GM18499 (cell line): ENCODE data around the gene CENPF.
"Not testable (repeated sequence)": the region's sequence is repeated elsewhere in the genome, so short reads cannot be mapped to it uniquely, and the experiment has no call there.

Experiments used
- ATAC-seq: cut with Tn5 transposase; IDR thresholded peaks from one replicate; pipeline ENCODE4 v1.9.1; 2021; ENCODE audit warnings: moderate number of reproducible peaks; ENCODE audit not compliant: insufficient read depth, unreplicated experiment

Gene CENPF

DNA sequence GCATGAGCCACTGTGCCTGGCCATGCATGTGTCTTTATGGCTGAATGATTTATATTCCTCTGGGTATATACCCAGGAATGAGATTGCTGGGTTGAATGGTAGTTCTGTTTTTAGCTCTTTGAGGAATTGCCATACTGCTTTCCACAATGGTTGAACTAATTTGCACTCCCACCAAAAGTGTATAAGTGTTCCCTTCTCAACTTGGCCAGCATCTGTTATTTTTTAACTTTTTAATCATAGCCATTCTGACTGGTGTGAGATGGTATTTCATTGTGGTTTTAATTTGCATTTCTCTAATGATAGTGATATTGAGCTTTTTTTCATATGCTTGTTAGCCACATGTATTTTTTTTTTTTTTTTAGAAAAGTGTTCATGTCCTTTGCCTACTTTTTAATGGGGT is 7.1 kb downstream of the CENPF start:
- ATAC-seq = not testable (repeated sequence)

- no peak for ATAC-seq
Measured at GRCh38 chr1:214615109-214615508, 12.1 kb downstream of the CENPF start.

DNA sequence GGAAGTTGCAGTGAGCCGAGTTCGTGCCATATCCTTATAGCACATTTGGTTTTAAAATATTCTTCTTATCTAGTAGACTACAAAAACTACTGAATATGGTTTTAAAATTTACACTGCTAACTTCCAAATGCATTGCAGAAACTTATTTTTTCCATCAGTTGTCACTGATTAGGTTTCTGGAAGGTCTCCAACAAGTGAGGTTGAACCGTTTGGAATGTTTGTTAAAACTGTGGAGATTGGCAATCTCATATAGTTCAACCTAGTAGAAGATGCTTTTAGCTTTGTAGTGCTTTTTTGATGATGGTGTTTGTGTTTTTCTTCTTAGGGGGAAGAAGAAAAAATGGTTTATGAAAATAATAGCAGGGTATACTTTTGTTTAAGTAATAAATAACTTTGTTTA is 12.9 kb downstream of the CENPF start:
- ATAC-seq = no peak

GRCh38 chr1:214617246-214617645 is 14.3 kb downstream of the CENPF start:
- ATAC-seq = no peak

DNA sequence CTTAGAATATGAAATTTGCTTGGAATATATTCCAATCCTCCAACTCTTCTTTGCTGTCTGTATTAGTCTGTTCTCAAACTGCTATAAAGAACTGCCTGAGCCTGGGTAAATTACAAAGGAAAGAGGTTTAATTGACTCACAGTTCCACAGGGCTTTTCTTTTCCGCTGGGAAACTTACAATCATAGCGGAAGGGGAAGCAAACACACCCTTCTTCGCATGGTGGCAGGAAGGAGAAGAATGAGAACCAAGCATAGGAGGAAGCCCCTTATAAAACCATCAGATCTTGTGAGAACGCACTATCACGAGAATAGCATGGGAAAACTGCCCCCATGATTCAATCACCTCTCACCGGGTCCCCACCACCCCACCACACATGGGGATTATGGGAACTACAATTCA is 14.8 kb downstream of the CENPF start:
- ATAC-seq = no peak

- ATAC-seq = no peak
Measured at GRCh38 chr1:214621236-214621635, 18.2 kb downstream of the CENPF start.

- no peak for ATAC-seq
Measured at GRCh38 chr1:214623430-214623829, 20.4 kb downstream of the CENPF start.

DNA sequence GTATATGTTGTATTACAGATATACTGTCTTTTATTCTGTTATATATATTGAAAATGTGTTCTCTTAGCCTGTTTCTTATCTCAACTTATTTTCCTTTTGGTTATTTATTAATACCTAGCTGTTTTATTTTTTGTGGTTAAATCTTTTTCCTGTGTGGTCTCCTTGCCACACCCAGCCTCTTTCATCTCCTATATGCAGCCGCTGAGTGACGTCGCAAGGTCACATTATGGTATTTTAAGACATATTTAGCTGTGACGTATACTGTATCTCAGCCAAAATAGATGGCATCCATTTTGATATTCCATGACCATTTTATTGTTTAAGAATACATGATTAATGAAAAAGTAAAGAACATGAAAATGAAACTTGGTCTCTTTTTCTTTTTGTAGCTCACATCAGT is 29.1 kb downstream of the CENPF start:
- ATAC-seq = no peak

DNA sequence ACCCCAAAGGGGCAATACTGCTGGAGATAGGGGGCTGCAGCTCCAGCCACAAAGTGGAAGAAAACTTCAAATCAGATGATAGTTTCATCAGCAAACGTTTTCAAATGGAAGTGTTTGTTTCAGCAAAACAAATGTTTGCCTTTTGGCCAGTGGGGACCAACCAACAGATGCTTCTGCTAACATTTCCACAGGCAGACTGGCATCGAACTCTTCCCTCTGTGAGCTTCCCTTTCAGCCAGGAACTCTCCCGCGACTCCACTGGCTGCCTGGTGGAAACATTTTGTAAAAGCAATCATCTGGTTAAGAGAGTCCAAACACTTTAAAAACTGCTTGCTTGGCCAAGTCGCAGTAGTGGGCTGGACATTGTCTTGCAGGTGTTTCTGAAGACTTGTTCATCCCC is 30.7 kb downstream of the CENPF start:
- no peak for ATAC-seq

DNA sequence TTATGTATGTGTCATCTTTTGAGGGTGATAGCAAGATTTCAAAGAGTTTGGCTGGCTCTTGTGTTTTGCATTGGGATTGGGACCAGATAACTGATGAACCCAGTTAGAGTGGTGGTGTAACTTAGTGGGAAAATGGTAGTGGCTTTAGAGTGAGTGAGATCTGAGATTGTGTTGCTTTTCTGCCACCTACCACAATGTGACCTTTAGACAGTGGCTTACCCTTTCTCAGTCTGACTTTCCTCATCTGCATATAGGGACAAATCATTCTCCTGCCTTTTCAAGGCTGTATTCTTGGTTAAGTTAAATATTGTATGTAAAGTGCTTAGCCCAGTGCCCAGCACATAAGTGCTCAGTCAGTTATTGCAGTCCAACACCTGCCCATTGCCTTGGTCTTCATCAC is 31.3 kb downstream of the CENPF start:
- no peak for ATAC-seq

DNA sequence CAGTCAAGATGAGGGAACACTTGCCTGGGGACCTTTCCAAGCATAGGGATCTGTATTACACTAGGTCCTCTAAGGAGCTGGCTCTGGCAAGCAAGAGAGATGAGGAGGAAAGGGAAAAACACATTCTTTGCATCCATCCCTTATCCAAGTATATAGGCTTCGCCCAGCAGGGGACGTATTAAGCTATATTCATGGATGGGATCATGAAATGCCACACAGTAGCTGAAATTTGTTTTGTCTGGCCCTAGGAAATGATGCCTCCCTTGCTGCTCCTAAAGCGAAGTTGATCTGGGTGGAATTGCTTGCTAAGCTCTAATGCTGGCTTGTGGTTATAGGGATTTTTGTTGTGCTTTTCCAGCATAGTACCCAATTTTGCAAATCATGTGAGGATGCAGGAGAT is 32.1 kb downstream of the CENPF start:
- no peak for ATAC-seq

DNA sequence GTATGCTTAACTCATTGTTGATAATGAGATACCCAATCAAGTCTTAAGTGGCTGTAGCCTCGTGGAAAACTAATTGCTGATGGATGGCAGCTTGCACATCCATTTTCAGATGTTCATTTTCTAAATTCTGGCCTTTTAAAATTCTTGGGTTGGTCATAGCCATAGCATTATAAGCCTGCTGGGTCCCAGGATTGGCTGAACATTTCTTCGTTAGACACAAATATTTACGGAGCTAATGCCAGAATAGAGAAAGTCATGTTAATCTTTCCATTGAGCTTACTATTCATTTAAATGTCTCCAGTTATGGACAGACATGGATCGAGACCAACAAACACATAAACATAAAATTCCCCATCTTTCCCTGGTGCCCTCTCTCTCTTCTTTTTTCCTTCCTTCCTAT is 32.5 kb downstream of the CENPF start:
- ATAC-seq = no peak

DNA sequence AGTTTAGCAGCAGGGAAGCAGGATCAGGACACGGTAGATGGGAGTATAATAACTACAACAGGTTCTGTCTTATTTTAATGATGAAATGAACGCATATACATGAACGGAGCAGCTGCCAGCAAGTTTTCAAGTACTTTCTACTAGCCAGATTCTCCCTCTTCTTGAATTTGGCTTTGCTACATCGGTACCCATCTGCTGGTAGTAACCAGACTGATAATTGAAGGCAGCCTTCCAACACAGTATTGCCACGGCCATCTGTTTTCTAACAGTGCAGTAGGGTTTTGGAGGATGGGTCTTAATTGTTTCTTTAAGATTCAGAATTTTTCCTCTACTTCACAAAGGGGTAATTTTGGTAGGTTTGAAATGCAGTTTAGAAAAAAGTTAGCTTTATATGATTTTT is 33.4 kb downstream of the CENPF start:
- no peak for ATAC-seq

DNA sequence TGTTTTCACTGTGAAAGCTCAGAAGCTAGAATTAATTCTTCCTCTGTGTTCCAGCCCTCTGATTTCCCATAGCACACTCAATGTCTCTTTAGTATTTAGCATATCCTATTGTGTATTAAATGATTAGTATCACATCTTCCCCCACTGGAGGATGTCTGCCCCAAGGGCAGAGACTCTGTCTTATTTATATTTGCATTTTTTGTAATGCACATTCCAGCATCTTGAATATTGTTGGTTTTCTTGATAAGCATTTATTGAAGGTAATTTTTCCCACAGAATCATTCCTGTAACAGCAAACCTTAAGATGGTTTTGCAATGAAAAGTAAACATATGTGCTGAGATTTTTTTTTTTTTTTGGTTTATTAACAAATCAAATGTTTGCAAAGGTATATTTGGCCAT is 34.1 kb downstream of the CENPF start:
- ATAC-seq = no peak

- ATAC-seq = no peak
Measured at GRCh38 chr1:214637722-214638458, 34.9 kb downstream of the CENPF start.

GRCh38 chr1:214638459-214638807 is 35.4 kb downstream of the CENPF start:
- ATAC-seq = no peak

DNA sequence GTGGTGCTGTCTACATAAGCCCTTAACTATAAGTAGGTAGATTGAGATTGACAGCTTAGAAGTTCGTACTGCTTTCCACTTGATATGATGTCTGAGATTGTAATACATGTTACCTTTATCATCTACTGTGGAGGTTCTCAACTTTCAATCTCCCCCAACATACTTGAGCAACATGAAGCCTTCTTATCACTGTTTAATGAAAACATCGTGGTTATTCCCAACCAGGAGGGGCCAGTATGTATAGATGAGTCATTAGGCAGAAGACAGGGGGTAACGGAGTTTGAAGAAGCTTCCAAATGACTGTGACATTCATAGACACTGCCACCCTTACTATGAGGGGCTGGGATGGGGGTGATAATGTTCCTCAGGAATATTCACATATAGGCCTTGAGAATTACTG is 36.0 kb downstream of the CENPF start:
- no peak for ATAC-seq

GRCh38 chr1:214640431-214641213 is 37.6 kb downstream of the CENPF start:
- ATAC-seq = no peak

DNA sequence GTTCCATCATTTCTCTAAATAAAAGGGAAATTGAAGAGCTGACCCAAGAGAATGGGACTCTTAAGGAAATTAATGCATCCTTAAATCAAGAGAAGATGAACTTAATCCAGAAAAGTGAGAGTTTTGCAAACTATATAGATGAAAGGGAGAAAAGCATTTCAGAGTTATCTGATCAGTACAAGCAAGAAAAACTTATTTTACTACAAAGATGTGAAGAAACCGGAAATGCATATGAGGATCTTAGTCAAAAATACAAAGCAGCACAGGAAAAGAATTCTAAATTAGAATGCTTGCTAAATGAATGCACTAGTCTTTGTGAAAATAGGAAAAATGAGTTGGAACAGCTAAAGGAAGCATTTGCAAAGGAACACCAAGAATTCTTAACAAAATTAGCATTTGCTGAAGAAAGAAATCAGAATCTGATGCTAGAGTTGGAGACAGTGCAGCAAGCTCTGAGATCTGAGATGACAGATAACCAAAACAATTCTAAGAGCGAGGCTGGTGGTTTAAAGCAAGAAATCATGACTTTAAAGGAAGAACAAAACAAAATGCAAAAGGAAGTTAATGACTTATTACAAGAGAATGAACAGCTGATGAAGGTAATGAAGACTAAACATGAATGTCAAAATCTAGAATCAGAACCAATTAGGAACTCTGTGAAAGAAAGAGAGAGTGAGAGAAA is 38.4 kb downstream of the CENPF start:
- ATAC-seq = no peak

DNA sequence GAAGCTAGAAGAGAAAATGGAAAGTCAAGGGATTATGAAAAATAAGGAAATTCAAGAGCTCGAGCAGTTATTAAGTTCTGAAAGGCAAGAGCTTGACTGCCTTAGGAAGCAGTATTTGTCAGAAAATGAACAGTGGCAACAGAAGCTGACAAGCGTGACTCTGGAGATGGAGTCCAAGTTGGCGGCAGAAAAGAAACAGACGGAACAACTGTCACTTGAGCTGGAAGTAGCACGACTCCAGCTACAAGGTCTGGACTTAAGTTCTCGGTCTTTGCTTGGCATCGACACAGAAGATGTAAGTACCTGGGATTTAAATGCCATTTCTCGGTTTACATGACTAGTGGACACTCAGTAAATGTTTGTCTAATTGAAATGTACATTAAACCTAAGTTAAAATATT is 40.0 kb downstream of the CENPF start:
- ATAC-seq = no peak

GRCh38 chr1:214645712-214646111 is 42.7 kb downstream of the CENPF start:
- ATAC-seq = no peak
